NK-92 (cell line): ENCODE measurements around the gene AQP12A.

Experiments
- DNase-seq: peaks from one replicate; lab custom pipeline; 2025; ENCODE audit not compliant: unreplicated experiment; lab: John Stamatoyannopoulos, UW

AQP12A gene

DNA sequence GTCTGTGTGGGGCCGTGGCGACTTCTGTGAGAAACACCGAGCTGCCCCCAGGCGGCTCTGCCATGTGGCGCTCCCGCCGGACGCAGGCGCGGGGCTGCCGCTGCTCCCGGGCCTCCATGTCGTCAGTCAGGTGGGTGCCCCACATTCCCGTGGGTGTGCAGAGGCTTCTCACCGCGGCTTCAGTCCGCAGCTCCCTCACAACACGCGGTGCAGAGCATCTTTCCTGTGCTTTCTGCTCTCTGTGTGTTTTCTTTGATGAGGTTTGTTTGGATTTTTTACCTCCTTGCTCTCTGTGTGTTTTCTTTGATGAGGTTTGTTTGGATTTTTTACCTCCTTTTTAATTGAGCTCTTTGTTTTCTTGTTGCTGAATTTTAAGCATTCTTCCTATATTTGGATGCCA, 13.0 kb downstream of the AQP12A start:
- no peak for DNase-seq

DNA sequence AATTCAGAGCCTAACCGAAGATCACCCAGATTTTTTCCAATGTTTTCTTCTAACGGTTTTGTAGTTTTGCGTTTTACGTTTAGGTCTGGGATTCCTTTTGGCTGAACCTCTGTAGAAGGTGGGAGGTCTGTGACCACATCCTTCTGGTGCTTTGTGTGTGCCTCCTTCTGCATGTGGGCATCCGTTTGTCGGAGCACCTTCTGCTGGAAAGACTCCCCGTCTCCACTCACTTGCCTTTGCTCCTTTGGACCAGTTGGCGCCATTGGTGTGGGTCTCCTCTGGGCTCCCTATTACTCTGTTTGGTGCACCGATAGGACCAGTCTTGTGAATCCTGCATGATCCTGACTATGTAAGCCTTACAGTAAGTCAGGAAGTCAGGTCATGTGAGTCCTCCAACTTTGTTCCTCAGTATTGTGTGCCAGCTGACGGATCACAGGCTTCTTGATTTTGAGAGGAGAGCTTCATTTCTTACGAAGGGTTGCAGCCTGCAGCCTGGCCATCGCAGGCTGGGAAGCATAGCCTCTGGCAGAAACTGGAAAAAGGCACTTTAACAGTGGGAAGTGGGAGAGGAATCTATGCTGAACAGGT, 13.6 kb downstream of the AQP12A start:
- DNase-seq, result no peak

DNA sequence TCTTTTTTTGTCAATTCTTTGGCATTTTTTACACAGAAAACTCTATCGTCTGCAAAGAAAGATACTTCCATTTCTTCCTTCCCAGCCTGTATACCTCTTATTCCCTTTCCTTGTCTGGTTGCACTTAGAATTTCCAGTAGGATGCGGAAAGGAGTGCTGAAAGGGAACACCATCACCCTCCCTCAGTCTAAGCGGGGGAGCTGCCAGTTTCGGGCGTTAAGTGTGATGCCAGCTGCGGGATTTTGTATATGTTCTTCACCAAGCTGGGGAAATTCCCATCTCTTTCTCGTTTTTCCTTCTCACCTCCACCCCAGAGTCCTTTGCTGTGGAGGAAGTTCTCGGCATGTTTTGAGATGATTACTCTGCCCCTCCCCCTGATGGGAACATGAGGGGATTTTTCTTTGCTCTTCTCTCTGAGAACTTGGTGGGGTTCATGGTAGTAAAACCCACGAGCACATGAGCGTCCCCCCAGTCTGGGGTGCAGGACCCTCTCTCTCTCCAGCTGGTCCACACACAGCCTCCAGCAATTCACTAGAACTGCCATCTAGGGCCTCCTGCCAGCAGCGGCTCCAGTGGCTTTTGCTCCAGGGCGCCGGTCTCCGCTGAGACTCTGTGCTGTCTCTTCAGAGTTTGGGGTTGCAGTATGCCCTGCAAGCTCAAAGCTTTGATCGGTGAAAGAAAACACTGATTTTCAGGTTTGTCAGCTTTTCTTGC, 15.5 kb downstream of the AQP12A start:
- no peak for DNase-seq

DNA sequence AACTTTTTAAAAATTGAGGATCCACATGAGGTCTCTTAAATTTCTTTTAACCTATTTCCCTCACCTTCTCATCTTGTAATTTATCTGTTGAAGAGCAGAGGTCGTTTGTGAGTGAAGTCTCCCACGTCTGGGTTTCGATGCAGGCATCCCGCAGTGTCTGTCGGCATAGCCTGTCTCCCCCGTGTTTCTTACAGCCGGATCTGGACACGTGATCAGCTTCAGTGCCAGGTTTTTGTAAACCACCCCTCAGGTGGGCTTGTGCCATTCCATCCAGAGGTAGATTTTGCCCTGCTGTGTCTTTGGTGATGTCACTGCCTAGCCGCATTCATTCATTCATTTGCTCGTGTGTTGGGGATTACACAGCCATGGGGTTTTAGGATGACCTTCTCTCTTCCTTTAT, 16.2 kb downstream of the AQP12A start:
- DNase-seq, result no peak

DNA sequence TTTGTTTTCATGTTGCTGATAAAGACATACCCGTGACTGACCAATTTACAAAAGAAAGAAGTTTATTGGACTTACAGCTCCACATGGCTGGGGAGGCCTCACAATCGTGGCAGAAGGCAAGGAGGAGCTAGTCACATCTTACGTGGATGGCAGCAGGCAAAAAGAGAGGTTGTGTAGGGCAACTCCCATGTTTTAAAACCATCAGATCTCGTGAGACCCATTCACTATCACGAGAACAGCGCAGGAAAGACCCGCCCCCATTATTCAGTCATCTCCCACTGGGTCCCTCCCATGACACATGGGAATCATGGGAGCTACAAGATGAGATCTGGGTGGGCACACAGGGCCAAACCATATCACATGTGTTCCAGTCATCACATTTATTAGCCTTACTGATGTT, 16.8 kb downstream of the AQP12A start:
- DNase-seq, result no peak

DNA sequence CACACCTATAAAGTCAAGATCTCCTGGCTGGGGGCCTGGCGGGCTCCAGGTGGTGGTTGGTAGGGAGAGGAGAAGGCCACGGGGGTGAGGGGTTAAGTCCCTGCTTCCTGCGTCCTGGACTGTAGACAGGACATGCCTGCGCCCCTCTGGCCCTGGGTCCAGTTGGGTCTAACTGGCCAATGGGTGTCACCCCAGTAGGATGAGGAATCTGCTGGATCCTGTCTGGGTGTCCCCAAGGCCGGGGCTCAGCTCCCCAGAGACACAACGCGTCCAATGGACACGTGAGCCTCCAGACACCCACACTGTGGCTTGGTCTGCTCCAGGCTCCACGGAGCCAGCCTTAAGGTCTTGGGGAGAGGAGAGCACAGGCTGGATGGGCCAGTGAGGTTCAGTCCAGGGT, 19.6 kb downstream of the AQP12A start:
- DNase-seq, result no peak

DNA sequence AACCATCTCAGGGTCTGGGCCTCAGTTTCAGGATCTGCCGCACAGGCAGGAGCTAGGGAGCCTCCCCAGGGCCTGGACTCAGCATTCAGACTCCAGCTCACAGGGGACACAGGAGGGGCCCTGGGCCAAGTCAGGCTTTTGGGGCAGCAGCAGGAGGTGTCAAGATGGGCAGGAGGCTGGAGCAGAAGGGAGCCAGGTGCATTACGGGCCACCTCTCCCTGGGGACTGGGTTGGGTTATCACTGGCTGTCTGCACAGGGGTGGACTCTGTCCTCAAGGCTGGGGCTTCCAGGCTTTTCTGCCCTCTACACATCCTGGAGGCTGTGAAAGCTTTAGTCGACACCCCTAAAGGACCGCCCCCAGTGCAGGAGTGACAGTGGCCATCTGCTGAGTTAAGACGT, 20.0 kb downstream of the AQP12A start:
- DNase-seq, result no peak

DNA sequence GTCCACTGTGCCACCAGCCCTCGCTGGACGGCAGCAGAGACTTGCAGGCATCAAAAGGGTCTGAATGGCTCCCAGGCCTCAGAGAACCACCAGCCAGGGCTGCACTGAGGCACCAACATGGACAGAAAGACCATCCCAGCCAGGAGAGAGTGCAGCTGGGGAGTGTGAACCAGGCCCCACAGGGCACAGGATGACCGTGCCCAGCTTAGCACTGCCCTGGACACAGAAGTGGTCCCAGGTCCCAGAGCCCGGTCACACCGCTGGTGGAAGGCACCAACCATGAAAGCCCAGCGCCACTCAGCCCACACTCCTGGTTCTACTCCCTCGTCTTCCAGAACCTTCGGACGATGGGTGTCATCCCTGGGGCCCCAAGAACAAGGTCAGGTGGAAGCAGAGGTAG, 20.5 kb downstream of the AQP12A start:
- DNase-seq, result no peak

DNA sequence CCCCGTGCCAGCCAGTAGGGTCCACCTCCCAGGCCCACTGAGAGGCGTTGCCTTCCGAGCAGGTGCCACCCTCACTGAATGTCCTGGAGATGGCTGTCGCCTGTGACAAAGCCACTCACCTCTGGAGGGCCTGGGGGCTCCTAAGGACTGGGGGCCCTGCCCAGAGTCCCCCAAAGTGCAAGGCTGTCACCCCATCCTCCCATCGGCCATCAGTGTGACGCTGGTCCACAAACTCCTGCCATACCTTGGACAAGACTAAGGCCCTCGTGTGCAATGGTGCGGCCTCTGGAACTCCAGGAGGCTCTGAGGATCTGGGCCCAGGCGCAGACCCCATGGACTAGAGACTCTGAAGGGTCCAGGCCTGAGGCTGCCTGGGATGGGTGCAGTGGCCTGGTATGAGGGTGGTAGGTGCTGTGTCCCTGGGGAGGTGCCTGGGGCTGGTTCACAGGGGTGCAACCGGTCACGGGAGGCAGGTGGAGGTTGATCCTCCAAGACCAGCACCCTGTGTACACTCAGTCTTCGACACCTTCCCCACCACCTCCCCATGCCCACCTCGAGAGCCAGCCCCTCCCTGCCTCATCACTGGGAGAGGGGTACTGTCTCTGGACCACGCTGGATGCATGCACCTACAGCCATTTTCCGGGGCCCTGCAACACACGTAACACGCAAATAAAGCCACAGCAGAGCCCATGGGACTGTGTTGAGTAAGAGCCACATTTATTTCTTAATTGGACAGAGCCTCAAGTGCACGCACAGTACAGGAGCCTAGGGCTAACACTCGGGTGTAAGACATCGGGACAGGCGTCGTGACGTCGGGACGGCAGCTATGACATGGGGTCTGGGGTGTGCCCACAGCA, 21.6 kb downstream of the AQP12A start:
- no peak for DNase-seq

DNA sequence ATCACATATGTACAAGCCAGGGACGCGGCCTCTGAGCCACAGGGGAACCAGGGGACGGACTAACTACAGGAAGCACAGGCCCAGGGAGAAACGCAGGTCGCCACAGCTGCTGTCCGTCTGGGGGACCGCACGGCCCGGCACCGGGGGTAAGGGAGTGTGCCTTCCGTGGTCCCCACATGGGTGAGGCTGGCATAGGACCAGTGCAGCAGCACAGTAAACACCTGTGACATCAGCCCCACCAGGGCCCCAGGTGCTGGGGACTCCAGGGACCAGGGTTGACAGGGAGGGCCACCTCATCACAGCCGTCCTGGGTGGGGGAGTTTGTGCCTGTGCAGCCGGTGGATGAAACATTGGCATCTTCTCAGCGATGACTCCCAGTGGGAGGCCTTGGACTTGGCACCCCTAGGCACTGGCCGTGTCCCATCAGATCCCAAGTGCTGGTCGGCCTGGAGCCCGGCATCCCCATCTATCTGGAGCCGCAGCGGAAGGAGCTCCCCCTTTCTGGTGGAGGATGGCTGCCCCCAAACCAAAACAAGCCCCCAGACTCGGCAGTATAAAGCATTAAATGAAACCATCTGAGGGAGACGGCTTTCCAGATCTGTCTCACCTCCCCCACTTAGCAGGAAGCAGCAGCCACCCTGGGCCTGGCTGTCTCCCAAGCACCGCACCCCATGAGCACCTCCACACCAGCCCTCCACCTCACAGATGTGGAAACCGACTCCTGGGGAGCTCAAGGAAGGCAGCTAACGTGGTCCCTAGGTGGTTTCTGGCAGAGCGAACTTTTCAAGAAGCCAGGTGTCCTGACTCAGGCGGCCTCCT, 22.5 kb downstream of the AQP12A start:
- no peak for DNase-seq

DNA sequence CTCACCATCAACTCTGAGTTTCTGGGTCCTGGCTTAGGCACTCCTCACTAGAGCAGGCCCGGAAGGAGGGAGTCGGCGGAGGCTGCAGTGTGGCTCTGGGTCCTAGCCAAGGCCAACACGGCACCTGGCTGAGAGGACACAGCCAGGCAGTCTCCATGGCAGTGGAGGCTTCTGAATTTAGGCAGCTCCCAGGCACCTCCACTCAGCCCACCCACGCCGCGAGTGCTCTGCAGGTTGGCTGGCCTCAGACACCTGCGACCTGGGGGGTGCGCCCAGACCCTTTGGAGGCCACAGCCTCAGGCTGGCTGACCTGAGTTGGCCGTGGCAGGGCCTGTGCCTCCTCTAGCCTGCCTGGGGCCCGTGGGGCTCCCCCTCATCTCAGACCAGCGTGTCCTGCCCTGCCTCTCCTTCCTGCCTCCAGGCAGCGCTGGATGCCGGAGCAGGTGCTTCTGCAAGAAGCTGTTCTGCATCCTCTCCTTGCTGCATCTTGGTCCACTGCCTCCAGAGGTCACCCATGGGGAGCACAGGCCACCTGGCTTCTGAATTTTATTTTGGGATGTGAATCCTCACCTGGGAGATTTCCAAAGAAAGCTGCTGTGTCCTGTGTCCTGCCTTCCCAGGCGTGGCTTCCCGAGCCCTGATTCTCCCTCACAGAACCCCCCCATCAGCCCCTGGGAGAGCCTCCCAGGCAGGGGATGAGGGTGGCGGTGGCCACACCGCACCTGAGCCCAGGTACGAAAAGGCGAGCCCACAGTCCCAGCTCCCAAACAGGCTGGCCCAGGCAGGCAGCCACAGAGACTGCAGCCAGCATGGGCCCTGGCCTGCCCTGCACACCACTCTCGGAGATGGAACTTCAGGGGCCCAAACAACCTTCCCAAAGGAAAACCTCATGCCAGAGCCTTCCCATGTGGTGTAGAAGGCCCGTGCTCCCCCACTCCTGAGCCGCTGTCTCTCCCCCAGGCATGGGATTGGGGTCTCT, 23.4 kb downstream of the AQP12A start:
- no peak for DNase-seq

DNA sequence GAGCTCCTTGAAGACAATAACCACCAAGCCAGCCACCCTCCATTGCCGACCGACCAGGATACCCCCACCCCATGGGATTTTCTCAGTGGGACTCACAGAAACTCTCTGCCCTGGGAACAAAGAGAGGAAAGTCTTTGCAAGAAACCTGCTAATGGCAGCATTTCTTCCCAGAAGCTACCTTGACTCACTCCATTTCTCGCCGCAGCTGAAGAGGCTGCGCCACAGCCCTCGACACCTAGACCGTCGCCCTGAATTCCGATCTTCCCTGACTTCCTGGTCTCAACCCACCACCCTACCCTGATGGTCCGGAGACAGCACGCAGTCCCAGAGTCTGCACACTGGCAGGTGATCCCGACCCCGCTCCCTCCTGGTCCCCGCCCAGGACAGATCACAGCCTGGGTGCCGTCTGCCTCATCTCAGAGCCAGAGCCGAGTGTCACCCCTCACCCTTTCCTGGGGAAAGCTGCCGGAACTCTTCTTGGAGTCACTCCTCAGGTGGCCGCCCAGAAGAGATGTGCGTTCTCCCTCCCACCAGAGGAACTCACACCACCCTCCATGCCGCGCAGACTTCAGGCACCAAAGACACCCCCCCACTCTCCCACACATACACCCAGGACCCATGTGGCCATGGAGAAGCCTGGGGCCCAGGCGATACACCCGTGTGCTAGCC, 24.6 kb downstream of the AQP12A start:
- DNase-seq, result no peak

DNA sequence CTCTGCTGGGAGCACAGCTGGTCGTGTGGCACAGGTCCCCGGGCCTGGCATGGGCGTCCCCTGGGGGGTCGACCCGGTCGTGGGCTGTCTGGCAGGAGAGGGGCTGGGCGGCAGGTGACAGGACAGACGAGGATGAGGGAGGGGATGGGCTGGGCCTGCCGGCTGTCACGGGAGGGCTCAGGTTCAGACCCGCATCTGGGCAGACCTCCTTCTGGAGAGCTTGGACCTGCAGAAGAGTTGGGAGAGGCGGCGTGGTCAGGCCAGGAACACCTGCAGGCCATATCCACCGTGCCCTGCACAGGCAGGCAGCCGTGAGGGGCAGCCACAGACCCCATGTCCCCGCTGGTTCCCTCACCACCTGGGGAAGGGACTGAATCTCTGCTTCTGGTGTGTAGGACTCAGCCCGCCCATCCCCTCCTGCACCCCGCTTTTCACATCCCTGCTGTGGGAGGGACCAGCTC, 25.5 kb downstream of the AQP12A start:
- DNase-seq, result no peak

DNA sequence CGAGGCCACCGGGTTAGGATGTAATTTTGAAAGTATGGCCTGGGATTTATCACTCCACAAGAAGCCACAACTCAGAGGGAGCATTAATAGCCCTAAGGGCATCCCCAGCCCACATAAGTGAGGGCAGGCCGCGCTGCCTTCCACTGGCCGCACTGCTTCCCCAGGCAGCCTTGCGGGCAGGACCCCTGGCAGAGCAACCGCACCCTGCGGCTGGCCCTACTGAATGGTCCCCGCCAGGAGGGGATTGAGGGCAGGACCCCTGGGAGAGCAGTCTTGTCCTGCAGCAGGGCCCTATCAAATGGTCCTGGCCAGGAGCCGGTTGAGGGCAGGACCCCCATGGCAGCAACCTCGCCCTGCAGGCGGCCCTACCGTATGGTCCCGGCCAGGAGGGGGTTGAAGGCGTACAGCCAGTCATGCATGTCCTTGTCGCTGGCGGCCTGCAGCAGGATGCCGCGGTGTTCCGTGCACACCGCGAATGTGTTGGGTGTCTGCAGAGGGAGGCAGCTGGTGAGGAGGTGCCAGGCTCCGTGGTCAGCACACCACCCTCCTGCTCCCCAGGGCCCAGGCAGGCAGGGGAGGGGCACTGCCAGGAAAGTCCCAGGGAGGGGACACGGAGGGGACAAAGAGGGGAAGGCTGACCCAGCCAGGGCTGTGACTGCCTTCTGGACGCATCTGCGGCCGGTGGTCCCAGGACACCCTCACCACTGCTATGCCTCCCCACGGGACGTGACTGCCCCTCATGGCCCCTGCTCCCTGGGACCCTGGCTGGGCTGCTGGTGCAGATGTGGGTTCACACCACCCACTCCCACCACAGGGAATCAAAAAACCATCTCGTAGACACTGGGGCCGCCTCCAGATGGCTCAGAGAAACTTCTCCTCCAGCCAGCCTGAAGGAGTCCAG, 26.3 kb downstream of the AQP12A start:
- no peak for DNase-seq

DNA sequence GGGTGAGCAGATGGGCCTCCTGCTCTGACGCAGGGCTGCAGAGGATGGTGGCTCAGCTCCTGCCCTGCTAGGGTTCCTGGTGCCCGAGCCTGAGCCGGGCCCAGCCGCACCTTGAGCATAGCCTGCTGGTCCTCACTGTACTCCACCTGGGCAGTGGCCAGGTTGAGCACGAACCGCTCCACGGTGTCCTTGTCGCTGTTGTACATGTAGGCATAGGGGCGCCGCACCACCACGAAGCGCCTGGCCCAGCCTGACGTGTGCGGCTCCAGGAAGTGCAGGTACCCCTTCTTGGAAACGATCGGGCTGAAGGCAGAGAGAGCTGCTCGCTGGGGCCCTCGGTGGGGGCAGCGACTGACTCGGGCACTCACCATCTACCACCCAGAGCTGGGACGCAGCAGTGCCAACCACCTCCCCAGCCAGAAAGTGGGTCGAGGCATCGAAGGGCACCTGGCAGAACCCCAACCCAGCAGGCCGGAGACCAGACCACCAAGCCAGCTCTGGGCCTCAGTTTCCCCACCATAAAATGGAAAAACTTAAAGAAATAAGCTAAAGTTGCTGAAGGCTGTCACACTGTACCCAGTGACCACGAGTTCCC, 27.3 kb downstream of the AQP12A start:
- DNase-seq, result no peak

DNA sequence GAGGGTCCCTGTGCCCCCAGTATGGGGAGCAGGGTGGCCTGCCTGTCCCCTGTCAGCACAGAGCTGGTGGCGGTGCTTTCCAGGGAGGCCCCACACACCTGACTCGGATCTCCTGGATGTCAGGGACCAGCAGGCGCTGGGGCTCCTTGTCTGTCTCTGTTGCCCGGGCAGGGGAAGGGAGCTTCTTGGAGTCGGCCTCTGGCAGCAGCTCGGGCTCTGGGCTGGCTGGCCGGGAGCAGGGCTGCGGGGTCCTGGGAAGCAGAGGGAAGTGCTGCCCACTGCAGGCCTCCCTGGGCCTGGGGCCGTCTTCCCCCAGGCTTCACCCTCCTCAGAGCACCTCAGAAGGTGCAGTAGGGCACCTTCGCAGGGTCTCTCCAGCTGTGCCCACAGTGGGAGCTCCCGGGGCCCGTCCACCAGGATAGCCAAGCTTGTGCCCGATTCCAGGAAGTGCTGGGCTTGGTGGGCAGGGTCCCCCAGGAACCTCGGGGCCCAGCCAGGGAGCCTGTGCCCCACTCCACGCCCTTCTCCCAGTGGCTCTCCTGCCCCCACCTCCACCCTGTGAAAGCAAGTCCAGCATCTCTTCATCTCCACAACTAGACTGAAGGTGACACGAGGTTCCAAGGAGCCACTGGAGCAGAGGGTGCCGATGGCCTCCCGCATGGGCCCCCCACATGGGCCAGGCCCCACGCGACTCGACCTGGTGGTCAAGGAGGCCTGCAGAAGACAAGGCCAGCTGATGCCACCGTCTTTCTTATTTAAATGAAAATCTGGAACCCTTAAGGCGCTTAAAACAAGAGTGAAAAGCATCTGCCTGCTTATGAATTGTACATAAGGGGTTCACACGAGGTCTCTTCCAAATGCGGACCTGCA, 28.2 kb downstream of the AQP12A start:
- DNase-seq, result no peak
